BE2C (cell line): ENCODE measurements around the gene PLPP2.

ENCODE experiments used
- DNase-seq: peaks from one replicate; pipeline ENCODE4 v3.0.0-alpha.2; 2020
- H3K27me3 ChIP-seq: fragments of 250-450 bp; sonication (Bioruptor Pico); 2 replicates; pipeline ENCODE4 v1.5.1; 2020; ENCODE audit warnings: mild to moderate bottlenecking
- H3K36me3 ChIP-seq: fragments of 250-450 bp; sonication (Bioruptor Pico); 2 replicates; pipeline ENCODE4 v1.5.1; 2020; ENCODE audit warnings: mild to moderate bottlenecking
- H3K4me1 ChIP-seq: fragments of 250-450 bp; sonication (Bioruptor Pico); 2 replicates; pipeline ENCODE4 v1.5.1; 2020
- H3K4me3 ChIP-seq: 2 replicates; pipeline ENCODE4 v1.5.1; 2011; ENCODE audit warnings: low read depth, low read length
- H3K9me3 ChIP-seq: fragments of 250-450 bp; sonication (Bioruptor Pico); 2 replicates; pipeline ENCODE4 v1.5.1; 2020
- TF ChIP-seq, protein P1 (sequence below): IDR thresholded peaks from 2 replicates; pipeline ENCODE4 v1.5.1; 2012; ENCODE audit warnings: mild to moderate bottlenecking, low read depth, low read length

PLPP2 gene

DNA sequence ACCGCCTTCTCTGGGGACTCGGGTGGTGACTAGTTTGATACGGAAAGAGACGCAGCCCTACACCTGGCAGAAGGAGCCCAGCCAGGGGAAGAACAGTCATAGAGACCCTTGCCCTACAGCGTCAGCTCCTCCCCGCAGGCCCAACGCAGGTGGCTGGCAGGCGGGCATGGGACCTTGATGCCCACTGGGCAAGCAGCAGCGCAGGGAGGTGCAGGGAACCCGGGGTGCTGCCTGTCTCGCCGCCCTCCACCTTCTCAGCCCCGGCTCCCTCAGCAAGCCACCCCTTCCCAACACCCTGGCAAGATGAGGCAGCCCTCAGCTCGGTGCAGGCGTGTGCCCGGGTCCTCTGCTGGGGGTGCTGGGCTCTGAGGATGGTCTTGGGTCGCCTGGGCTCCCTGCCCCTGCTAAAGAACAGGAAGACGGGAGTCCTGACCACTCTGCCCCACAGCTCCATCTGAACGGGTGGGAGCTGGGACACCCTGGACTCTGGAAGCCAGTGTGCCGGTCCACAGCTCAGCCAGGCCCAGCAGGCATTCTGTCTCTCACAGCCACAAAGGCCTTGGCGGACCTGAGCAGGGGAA, 44.4 kb upstream of the PLPP2 start:
- no peak for DNase-seq
- TF ChIP-seq, protein P1, sequence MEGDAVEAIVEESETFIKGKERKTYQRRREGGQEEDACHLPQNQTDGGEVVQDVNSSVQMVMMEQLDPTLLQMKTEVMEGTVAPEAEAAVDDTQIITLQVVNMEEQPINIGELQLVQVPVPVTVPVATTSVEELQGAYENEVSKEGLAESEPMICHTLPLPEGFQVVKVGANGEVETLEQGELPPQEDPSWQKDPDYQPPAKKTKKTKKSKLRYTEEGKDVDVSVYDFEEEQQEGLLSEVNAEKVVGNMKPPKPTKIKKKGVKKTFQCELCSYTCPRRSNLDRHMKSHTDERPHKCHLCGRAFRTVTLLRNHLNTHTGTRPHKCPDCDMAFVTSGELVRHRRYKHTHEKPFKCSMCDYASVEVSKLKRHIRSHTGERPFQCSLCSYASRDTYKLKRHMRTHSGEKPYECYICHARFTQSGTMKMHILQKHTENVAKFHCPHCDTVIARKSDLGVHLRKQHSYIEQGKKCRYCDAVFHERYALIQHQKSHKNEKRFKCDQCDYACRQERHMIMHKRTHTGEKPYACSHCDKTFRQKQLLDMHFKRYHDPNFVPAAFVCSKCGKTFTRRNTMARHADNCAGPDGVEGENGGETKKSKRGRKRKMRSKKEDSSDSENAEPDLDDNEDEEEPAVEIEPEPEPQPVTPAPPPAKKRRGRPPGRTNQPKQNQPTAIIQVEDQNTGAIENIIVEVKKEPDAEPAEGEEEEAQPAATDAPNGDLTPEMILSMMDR = no peak
- no peaks in the 10 kb centered on the region for H3K9me3 ChIP-seq
- no peaks in the 10 kb centered on the region for H3K4me1 ChIP-seq
- peaks cover 25% of the 10 kb centered on the region for H3K36me3 ChIP-seq
- no peak overlapping the region for H3K4me3 ChIP-seq
- H3K27me3 ChIP-seq = no peaks in the 10 kb centered on the region

DNA sequence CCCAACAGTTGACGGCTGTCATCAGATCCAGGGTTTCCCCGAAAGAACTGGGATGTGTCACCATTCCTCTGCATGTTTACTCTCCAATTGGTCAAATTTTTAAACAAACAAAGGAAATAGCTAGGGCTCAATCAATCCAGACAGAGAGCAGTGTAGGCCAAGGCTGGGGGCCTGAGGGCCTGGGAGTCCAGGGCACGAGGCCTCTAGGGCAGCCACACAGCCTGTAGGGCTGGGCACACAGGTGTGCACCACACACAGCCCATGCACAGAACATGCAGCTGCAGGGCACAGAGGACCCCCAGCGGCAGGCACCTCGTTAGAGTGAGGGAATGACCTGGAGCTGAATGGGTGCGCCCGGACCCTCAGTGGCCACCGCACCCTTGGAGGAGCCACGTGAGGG, 43.9 kb upstream of the PLPP2 start:
- Histone ChIP-seq H3K4me1 (no peaks in the 10 kb centered on the region), H3K4me3 (no peak overlapping the region), H3K9me3 (no peaks in the 10 kb centered on the region), H3K27me3 (no peaks in the 10 kb centered on the region), H3K36me3 (peaks cover 28% of the 10 kb centered on the region)
- no peak for DNase-seq
- TF ChIP-seq, protein P1 = no peak

DNA sequence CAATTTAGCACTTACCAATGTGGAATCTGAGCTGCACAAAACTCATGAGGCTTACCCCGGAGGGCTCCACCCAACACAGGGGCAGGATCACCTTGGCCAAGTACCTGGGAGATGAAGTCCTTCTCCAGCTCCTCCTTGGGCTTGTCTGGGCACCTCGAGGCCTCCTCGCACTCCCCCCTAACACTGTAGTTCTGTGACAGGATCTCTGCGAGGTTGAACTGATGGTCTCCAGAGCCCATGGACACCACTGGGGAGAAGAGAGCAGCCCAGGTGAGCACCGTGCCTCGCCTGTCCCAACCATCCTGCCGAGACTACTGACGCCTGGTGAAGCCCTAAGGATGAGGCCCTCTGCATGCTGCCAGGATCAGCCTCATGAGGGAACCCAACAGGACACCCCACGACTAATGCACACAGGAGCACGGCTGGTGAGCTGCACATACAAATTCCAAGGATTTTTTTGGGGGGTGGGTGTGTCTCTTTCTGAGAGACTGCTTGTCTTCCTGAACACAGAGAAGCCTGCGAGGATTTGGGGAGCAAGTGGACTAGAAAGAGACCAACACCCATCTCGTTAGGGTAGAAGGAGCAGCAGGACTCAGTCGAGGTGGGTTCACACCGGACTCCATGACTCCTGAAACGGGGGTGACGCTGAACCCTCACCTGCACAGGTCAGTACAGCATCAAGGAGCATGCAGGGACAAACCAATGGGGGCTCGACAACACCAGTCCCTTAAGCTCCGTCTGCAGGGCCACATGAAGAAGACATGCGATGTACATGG, 43.3 kb upstream of the PLPP2 start:
- Histone ChIP-seq H3K9me3 (no peaks in the 10 kb centered on the region), H3K4me3 (no peak overlapping the region), H3K36me3 (peaks cover 32% of the 10 kb centered on the region), H3K27me3 (no peaks in the 10 kb centered on the region), H3K4me1 (no peaks in the 10 kb centered on the region)
- TF ChIP-seq, protein P1 = no peak
- no peak for DNase-seq

DNA sequence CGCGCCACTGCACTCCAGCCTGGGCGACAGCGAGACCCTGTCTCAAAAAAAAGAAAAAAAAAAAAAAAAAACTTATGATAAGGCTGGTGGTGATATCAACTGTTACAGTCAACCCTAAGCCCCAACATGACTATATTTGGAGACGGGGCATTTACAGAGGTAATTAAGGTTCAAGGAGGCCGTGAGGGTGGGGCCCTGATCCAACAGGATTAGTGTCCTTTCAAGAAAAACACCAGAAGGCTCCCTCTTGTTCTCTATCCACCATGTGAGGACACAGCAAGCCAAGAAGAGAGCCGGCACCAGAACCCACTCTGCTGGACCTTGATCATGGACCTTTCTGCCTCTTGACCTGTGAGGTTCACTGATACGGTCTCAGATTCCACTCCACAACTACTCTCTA, 39.3 kb upstream of the PLPP2 start:
- H3K36me3 ChIP-seq = peaks cover 69% of the 10 kb centered on the region
- H3K9me3 ChIP-seq = peaks cover 6% of the 10 kb centered on the region

DNA sequence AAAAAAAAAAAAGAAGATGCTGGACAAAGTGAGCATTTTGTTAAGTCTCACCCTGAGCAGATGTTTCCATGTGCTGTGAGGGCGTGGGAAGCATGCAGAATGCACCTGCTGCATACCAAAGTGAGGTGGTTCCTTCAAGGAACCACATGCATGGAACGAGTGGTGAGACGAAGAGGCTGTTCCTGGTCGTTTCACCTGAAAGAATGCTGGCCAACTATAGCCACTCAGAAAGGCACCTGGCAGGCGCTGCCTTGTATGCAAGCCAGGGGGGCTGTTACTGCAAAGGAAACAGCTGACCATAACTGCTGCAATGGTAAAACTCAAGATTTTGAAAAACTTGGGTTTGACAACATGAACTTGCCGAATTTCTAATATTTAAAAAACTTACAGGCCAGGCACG, 38.7 kb upstream of the PLPP2 start:
- Histone ChIP-seq H3K27me3 (no peaks in the 10 kb centered on the region), H3K36me3 (peaks cover 72% of the 10 kb centered on the region), H3K4me1 (no peaks in the 10 kb centered on the region), H3K4me3 (no peak overlapping the region), H3K9me3 (peaks cover 6% of the 10 kb centered on the region)
- TF ChIP-seq, protein P1 = no peak
- no peak for DNase-seq

More for the DNA sequence above, 39.3 kb upstream of the PLPP2 start:
- TF ChIP-seq, protein P1 = no peak
- Histone ChIP-seq H3K4me3 (no peak overlapping the region), H3K27me3 (no peaks in the 10 kb centered on the region), H3K4me1 (no peaks in the 10 kb centered on the region)
- no peak for DNase-seq

DNA sequence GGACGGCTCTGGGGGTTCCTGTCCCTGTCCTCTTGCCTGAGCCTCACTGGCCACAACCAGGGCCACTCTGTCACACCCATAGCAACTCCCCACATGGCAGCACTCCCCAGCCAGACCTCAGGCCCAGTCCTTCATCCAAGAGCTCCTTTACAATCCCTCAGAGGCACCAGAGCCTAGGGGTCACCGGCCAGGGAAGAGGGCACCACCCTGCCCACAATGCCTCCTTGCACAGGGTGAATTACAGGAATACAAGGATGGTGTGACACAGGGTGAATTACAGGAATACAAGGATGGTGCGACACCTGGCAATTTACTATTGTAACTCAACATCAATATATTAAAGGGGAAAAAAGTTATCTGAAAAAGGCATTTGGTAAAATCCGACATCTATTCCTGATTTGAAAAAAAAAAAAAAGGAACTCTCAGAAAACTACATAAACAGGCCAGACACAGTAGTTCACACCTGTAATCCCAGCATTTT, 36.9 kb upstream of the PLPP2 start:
- no peaks in the 10 kb centered on the region for H3K4me1 ChIP-seq
- H3K4me3 ChIP-seq = no peak overlapping the region
- peaks cover 64% of the 10 kb centered on the region for H3K36me3 ChIP-seq
- H3K9me3 ChIP-seq = peaks cover 6% of the 10 kb centered on the region
- TF ChIP-seq, protein P1 = no peak
- DNase-seq = no peak
- no peaks in the 10 kb centered on the region for H3K27me3 ChIP-seq
